Measurements from ENCODE around the gene CLEC11A.

CLEC11A gene, protein sequence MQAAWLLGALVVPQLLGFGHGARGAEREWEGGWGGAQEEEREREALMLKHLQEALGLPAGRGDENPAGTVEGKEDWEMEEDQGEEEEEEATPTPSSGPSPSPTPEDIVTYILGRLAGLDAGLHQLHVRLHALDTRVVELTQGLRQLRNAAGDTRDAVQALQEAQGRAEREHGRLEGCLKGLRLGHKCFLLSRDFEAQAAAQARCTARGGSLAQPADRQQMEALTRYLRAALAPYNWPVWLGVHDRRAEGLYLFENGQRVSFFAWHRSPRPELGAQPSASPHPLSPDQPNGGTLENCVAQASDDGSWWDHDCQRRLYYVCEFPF

DNA sequence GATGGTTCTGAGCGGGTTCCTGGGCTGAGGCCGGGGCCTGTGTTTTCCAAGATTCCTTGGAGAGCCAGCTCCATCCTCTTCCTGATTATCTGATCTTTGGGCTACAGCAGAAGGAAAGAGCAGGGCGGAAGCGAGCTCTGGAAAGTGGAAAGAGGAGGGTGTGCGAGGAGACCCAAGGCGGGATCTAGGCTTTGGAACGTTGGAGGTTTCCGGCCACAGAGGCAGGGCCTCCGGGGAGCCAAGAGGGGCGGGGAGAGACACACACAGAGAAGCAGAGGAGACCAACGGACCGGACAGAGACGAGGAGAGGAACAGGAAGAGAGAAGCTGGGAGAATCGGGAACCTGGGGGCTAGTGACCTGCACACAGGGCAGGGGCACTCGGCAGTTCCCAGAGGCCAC, at the start of gene CLEC11A:
TSS of gene CLEC11A (plus strand) at position 296 of the 400 bp plus-strand sequence. CDS start 162 bp downstream, outside the sequence.
- no peak for DNase-seq

DNA sequence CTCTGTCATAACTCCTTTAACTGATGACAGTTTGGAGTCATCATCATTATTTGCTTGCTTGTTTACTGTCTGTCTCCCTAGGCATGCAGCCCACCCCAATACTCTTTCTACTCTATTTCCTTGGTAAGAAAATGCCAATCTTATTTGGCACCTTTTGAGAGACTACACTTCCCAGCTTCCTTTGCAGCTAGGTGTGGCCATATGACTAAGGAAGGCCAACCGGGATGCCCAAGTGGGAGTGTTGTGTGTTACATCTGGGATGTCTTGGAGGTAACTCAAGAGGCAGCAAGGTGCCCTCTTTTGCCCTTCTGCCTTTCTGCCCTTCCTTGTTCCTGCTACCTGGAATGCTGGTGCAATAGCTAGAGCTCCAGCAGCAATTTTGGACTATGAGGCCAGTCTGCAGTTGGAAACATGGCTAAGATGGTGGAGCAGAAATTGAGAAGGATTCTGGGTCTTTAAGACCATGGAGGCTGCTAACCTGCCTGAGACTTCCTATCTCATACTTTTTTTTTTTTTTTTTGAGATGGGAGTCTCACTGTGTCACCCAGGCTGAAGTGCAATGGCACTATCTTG, 46.5 kb upstream of the CLEC11A start:
- no peak for DNase-seq

DNA sequence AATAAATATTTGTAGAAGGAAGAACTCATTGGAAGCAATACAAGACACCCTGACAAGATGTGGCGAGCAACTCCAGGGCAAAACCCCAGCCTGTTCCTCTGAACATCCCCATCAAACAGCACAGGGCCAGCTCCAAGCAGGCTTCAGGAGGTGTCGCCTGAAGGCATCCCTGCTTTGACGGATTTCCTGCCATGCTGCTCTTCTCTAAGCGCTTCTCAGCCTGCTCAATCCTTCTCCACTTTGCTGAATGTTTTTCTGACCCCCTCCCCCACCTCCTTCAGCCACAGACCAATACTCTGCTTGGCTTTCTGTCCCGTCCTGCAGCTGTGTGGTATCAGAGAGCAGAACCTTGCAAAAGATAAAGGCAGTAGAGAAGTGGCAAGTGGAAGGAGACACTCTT, 45.5 kb upstream of the CLEC11A start:
- no peak for DNase-seq

DNA sequence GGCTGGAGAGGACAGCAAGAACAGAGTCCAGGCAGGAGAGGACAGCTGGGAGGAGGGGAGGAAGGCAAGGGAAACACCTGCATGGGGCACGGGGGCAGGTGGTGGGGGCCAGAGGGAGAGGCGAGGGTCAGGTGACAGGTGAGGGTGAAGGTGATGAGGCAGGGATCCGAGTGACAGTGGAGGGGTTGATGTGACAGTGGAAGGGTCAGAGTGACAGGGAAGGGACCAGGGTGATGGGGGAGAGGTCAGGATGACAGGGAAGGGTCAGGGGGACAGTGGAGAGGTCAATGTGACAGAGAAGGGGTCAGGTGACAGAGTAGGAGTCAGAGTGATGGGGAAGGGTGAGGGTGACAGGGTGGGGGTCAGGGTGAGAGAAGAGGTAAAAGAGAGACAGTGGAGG, 44.8 kb upstream of the CLEC11A start:
- no peak for DNase-seq

DNA sequence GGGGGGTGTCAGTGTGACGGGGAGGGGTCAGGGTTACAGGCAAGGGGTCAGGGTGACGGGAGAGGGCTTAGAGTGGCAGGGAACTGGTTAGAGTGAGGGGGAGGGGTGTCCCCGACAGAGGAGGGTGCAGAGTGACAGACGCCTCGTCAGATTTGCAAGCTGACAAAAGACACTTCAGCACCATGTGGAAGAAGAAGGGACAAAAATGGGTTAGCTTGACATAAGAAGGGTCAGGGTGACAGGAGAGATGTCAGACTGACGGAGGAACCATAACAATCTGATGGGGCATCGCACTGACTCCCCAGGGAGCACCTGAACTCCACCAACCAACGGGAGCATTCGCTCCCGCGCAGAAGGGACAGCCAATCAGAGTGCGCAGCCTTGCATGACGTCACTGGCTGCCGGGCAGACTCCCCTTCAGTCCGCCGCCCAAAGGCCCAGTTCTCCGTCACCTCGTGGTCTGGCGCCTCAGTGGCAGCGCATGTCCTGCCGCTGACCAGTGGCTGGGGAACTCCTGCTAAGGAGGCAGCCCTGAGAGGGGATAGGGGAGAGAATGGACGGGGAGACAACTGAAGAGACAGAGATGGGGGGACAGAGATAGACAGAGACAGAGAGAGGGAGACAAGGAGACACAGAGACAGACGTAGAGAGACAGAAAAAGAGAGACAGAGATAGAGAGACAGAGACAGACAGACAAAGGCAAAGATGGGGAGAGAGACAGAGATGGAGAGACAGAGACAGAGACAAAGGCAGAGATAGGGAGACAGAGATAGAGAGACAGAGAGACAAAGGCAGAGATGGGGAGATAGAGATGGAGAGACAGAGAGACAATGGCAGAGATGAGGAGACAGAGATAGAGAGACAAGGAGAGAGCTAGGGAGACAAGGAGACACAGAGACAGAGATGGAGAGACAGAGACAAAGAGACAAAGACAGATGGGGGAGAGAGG, 43.7 kb upstream of the CLEC11A start:
- DNase-seq, result peak; percentile 89

DNA sequence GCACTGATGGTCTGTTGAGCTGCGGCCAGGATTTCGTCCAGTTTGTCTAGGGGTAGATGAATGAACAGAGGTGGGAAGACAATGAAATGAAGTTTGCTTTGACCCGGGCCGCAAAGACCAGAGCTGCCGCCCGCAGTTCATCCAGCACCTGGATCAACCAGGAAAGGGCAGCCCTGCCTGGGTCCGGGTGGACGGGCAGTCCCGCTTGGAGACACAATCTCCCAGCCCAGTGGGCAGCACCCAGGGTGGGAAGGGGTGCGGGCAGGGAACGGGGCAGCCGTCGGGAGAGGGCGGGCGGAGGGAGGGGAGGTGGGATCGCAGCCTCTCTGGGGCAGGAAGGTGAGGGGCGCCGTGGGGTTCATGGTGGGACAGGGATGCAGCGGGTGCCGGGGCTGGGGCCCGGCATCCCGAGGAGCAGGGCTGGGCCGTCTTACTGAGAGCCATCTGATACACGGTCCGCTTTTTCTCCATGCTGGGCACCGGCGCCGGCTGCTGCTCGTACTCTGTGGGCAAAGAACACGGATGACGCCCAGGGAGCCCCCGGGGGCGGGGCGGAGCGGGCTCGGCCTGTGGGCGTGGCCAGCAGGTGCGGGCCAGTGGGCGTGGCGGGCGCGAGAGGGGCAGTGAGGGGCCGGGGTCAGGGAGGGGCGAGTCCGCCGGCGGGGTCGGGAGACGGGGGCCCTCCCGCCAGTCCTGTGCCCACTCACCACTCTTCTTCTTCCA, 36.7 kb upstream of the CLEC11A start:
- no peak for DNase-seq

DNA sequence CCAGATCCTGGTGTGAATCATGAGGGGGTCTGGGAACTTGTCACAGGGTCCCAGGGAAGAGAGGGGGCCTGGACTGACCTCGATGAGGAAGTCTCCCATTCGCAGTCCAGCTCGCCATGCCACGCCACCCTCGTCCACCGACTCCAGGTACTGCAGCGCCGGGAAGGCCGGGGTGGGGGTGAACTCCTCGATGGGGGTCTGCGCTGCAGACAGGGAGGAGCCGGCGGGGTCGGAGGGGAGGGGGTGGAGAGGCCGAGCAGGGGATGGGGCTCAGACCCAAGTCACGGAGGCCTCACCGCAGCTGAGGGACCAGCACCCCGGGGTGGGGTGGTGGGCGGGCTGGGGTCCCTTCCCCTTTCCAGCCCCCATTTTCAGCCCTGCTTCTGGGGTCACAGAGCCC, 34.4 kb upstream of the CLEC11A start:
- DNase-seq, result no peak

DNA sequence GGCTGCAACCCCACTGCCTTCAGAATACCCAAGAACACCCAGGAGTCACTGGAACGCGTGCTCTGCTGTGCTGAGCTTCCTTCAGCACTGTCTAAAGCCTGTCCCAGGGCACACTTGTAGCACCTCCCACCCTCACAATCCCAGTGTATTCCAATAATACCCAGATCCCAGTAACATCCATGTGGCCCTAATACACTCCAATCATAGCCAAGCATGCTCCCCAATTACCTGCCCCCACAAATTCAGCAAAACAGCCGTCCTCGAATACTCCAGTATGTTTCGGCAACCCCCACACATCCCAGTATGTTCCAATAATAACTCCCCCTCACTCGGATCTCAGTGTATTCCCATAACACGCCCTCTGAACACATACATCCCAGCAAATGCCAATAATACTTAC, 32.7 kb upstream of the CLEC11A start:
- no peak for DNase-seq

DNA sequence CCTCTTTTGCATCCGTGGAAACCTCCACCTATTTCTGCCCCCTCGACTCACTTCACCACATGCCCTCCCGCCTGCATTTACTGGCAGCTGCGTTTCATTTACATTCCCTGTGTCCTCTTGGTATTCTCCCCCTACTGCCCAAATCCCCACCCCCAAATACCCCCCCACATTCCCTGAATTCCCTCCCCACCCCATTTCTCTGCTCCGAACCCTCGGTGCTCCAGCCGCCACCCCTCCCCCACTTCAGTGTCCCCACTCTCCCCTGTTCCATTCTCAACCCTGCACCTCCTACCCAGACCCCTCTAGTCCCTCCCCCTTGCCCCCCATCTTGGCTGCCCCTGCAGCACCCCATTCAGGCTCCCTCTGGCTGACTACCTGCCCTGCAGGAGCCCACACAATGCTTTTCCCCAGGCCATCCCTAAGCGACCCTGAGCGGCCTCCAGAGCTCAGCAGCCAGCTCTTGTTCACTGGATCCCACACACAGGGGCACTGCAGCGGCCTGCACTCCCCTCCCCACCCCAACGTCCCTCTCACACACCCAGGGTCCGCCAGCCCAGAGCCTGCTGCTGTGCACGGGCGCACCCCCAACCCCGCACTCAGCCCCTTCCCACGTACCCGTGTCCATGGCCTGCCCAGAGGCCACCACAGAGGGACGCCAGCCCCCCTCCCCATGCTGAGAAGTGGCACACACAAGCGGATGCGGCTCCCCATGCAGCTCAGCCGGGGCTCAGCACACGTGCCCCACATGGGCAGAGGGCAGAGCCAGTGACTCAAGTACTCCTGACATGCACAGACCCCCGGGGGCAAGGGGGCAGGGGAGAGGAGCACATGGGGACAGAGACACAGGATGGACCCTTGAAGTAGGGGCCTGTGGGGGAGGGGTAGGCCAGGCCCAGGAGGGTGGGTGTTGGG, 29.8 kb upstream of the CLEC11A start:
- DNase-seq, result no peak

DNA sequence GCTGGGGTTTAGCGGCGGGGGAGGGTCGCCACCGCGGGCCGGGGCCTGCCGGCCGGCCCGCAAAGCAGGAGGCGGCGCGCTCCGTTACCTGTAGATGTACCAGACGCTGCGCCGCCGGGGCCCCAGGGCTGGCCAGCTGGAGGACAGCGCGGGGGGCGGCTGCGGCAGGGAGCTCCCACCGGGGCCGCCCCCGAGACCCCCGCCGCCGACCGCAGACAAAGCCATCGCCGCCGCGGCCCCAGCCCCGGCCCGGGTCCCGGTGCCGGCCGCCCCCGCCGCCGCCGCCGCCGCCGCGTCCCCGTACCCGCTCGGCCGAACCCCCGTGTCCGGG, 28.4 kb upstream of the CLEC11A start:
- no peak for DNase-seq

DNA sequence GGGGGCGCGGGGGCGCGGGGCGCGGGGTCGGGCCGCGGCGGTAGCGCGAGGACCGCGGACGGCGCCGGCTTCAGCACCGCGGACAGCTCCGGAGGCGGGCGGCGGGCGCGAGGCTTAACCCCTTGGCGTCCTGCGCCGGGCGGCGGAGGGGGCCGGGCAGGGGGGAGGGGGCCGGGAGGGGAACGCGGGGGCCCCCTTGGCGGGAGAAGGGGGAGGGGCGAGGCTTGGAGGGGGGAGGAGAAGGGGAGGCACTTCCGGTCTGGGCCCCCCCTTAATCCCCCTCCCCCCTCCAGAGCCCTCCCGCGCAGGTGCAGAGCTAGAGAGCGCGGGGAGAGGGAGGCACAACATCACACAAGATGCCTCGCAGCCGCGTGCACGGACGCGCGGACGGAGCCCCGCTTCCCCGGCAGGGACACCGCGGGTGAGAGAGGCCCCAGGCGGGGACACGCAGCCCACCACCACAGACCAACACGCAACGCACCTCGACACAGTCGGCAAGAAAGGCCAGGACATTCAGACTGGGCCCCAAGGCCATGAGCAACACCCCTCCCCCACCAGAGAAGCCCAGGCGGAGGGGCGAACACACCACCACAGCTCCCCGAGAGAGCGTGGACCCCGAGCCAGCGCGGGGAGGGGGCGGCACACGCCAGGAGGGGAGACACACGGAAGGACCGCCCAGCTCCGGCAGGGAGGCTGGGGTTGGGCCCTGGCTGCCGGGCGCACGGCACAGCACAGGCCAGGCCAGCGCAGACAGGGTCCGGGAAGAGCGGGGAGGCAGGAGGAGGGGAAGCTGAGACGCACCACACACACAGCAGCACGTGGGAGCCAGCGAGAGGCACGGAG, 27.7 kb upstream of the CLEC11A start:
- no peak for DNase-seq

DNA sequence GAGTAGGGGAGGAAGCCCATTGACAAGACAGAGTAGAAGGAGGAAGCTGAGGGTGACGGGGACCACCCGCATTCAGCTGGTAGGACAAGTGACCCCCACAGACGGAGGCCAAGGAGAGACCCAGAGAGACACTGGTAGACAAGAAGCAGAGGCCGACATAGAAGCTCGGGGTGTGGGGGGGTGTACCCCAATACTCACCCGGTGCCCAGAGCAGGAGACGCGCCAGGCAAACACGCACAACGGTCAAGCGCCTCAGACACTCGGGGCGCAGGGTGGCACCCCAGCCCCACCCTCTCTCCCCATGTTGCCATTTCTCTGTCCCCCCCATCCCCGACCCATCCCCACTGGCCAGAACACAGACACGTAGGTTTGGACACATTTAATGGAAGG, 27.1 kb upstream of the CLEC11A start:
- no peak for DNase-seq

DNA sequence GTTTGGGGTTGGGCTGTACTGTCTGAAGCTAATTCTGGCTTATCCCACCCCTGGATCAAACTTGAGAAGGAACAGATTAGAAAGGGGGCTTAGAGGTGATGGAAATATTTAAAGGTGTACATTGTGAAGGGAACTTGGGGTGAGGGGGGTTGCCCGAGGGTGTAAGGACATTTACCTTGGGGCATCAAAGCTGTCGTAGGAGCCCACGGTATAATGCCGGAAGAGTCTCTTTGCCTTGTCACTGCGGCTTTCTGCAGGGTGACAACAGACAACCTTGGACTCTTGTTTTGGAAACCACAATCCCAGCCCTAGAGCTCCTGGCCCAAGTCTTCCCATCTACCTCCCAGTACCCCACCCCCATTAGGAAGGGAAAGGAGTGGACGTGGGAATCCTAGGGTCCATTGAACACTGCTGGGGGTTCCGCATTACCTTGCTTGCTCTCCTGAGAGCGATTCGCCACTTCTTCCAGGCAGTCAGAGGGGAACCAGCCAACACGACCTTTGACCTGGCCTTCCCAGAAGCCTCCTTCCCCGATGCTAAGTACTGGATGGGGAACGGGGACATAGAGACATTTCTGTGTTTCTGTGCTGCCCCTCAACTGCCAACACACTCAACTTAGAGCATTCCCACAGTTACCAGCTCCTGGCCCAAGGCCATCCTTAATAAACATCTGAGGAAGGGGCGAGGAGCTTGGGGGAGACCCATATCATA, 25.6 kb upstream of the CLEC11A start:
- DNase-seq, result no peak

DNA sequence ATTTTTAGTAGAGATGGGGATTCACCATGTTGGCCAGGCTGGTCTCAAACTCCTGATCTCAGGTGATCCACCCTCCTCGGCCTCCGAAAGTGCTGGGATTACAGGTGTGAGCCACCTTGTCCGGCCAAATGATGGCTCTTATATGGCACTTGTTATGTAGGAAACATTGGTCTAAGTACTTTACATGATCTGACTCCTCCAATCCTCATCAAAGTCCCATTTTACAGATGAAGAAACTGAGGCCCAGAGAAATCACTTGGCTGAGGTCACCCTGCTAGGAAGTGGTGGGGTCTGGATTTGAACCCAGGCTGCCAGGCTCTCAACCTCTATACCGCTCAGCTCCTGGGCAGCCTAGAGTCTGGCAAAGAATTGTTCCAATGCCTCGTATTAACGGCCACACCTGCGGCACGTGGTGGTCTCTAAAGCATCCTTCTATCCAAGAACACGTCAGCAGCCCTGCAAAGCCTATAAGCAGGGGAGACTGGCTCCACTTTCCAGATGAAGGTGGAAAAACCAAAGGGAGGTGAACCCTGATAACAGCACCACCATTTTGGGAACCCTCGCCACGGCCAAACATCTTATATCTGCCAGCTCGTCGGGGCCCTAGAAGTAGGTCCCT, 21.7 kb upstream of the CLEC11A start:
- DNase-seq, result no peak

DNA sequence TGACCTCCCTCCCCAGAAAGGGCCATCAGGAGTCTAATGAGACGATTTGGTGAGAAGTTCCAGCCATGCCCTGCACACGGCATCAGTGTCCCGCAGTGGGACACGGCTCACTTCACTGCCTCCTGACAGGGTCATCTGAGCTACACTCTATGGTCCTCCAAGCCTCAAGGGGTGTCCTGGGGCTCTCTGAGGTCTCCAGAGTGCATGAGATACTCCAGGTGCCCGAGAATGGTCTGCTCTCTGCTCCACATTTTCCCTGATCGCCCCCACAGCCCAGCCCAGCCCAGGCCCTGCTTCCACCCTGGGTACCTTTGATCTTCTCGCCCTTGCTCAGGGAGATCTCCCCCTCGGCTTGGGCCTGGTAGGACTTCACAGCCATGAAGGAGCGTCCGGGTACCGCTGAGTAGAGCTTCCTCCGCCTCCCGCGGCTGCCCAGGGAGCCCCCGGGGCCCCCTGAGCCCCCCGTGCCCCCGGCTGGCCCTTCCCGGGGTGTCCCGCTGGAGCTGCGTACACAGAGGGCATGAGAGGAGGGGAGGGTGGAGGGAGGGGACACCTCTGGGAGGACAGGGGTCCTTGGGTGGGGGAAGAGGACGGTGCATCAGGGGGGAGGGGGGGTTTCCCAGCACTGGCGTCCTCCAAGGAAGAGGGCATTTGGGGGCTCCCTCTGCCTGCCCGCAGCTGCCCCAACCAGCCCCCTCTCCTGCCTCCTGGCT, 20.9 kb upstream of the CLEC11A start:
- DNase-seq, result no peak

DNA sequence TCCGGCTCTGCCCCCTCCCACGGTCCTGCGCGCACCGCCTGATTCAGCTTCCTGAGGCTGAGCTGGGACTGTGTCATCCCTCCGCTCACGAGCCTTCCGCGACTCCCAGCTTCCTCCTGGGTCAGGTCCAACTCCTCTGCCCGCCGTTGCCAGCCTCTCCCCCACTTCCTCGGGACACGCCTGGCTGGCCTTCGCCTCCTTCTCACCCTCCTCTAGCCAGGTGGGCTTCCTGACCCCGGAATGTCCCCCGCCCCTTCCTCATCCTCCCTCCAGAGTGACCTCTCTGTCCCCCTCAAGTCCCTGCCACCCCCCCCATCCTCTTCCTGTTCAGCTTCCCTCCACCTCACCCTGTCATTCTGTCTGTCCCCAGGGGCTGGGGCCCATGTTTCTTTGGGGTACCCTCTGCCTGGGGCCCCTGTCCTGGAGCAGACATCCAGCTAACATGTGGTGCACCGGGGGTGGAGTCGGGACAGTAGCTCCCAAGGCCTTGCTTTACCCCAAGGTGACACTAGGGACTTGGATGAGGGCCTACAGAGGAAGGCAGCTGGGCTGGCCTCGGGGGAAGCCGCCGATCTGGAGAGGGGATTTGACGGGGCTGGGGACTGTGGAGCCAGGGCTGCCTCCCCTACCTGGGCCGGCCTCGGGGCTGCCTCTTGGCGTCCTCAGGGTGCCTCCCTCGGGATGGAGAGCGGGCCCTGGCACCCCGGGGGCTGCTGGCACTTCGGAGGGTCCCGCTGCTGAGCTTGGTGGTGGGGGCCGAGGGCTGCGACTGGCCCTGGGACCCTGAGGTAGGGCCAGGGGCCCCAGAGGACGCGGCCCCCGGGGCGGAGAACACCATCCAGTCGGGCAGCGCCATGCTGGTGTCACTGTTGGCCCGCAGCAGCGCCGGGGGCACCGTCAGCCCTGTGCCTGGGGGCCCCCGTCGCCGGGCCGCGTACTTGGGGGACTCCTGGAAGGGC, 20.0 kb upstream of the CLEC11A start:
- no peak for DNase-seq

DNA sequence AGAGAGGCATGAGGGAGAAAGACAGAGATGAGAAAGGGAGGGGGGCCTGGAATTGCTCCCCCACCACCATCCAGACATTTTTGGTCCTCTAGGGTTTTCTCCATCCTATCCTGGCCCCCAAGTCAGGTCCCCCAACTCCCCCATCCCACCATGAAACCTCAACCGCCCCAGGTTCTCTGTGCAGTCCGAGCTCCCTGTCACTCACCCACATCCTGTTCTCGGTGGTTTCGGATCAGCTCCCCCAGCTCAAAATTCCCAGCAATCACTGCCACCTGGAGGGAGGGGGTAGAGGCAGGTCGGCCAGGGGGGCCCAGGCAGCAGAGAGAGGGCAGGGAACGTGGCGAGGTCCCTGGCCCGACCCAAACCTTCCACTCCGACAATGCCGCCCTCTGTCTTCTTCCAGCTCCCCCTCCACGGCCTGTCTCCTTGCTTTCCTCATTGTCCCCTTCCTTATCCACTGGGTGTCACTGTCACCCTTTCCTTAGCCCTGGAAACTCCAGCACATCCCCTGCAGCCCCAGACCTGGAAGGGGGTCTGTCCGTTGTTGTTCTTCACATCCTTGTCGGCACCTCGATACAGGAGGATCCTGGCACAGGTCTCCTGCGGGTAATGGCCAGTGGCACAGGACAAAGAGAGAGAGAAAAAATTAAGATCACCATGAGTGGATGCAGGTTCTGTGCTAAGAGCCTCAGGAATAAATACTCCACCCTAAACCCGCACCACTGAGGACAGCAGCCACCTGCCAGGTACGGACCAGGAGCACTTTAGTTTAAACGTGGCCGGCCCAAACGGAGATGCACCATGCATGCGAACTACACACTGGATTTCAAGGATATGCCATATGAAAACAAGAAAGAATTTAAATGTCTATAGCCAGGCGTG, 19.0 kb upstream of the CLEC11A start:
- no peak for DNase-seq
